Keratinocyte (primary cell): ENCODE measurements around the gene RPS6KL1. TPM values are rescaled to one million over a fixed set of nuclear protein-coding genes. Genes with fewer than 3 reads are reported as not detected.
"Not testable (repeated sequence)": the region's sequence is repeated elsewhere in the genome, so short reads cannot be mapped to it uniquely, and the experiment has no call there.

Experiments used
- DNase-seq: peaks from one replicate; pipeline ENCODE4 v3.0.0-alpha.2; 2011; ENCODE audit warnings: low read depth, missing footprints, low spot score
- FAIRE-seq: peaks from 2 replicates; lab custom pipeline; 2011; peaks lifted over from hg19 to GRCh38; lab: Jason Lieb, UNC
- H2AFZ ChIP-seq: 2 replicates; pipeline ENCODE4 v1.6.0; 2012; ENCODE audit warnings: low read length, control low read depth, inconsistent platforms; ENCODE audit not compliant: control insufficient read depth
- H3K27ac ChIP-seq: 2 replicates; pipeline ENCODE4 v1.5.1; 2011; ENCODE audit warnings: low read length; ENCODE audit not compliant: control insufficient read depth, insufficient read depth
- H3K27me3 ChIP-seq: 3 replicates; pipeline ENCODE4 v1.6.0; 2011; ENCODE audit warnings: low read length; ENCODE audit not compliant: control insufficient read depth, insufficient read depth; ENCODE audit errors: extremely low read depth
- H3K36me3 ChIP-seq, 2 experiments: 2 replicates in 1 of 2; 3 replicates in 1 of 2; pipeline ENCODE4 v1.5.1; 2011; ENCODE audit warnings: low read length in 2 of 2, mild to moderate bottlenecking in 1 of 2; ENCODE audit not compliant: control insufficient read depth in 2 of 2, insufficient read depth in 2 of 2; ENCODE audit errors: extremely low read depth in 1 of 2
- H3K4me1 ChIP-seq: 3 replicates; pipeline ENCODE4 v1.5.1; 2011; ENCODE audit warnings: low read length; ENCODE audit not compliant: control insufficient read depth, insufficient read depth; ENCODE audit errors: extremely low read depth
- H3K4me2 ChIP-seq: 3 replicates; pipeline ENCODE4 v1.6.0; 2011; ENCODE audit warnings: low read depth, low read length; ENCODE audit not compliant: control insufficient read depth, insufficient read depth; ENCODE audit errors: extremely low read depth
- H3K4me3 ChIP-seq, 3 experiments: fragments of 200-600 bp in 1 of 3; sonication (generic) in 1 of 3; 2 replicates in 2 of 3; 3 replicates in 1 of 3; pipeline ENCODE4 v1.5.1; 2011 to 2016; ENCODE audit warnings: low read length in 3 of 3, mild to moderate bottlenecking in 3 of 3, control low read depth in 2 of 3, inconsistent platforms in 1 of 3, low read depth in 1 of 3, mixed read lengths in 1 of 3, mixed run types in 1 of 3, moderate library complexity in 1 of 3; ENCODE audit not compliant: control insufficient read depth in 2 of 3, insufficient read depth in 2 of 3; ENCODE audit errors: extremely low read depth in 1 of 3
- H3K79me2 ChIP-seq: 2 replicates; pipeline ENCODE4 v1.6.0; 2012; ENCODE audit warnings: low read length; ENCODE audit not compliant: control insufficient read depth, insufficient read depth
- H3K9ac ChIP-seq: 3 replicates; pipeline ENCODE4 v1.6.0; 2011; ENCODE audit warnings: low read length; ENCODE audit not compliant: control insufficient read depth, insufficient read depth; ENCODE audit errors: extremely low read depth
- H3K9me1 ChIP-seq: 3 replicates; pipeline ENCODE4 v1.6.0; 2011; ENCODE audit warnings: low read length; ENCODE audit not compliant: control insufficient read depth, insufficient read depth; ENCODE audit errors: extremely low read depth
- H3K9me3 ChIP-seq: 2 replicates; pipeline ENCODE4 v1.5.1; 2012; ENCODE audit warnings: low read depth, low read length; ENCODE audit not compliant: control insufficient read depth
- H4K20me1 ChIP-seq: 3 replicates; pipeline ENCODE4 v1.6.0; 2011; ENCODE audit warnings: low read length; ENCODE audit not compliant: control insufficient read depth, insufficient read depth; ENCODE audit errors: extremely low read depth
- EZH2 ChIP-seq: IDR thresholded peaks from one replicate; pipeline ENCODE4 v1.6.1; 2012; ENCODE audit warnings: inconsistent platforms, mild to moderate bottlenecking, low read length, moderate library complexity
- dilution Hi-C: fragments of 300-500 bp; cut with MboI; formaldehyde crosslinking; loops from one replicate; pipeline ENCODE4 v1.7.0; 2020; ENCODE audit warnings: low sequenced_read_pairs; ENCODE audit not compliant: extremely low pct_ligation_motif_present
- polyA plus RNA-seq, 5 experiments: library from polyadenylated mRNA; depleted of rRNA in 3 of 5; stranded (reverse) in 3 of 5; stranded (forward) in 1 of 5; unstranded in 1 of 5; fragments of >200 nt; gene quantifications; 1 replicate in 1 of 5; 2 replicates in 3 of 5; 3 replicates in 1 of 5; pipeline versions ENCODE4 v1.2.1 to v1.2.3, GENCODE V29; 2011 to 2012; ENCODE audit warnings: missing spikeins in 2 of 5, low read depth in 1 of 5, low replicate concordance in 1 of 5
- TF ChIP-seq, protein P1 (sequence below), 3 experiments: IDR thresholded peaks in 1 of 3; conservative IDR thresholded peaks in 1 of 3; optimal IDR thresholded peaks in 1 of 3; 2 replicates in 2 of 3; 3 replicates in 1 of 3; pipeline versions ENCODE3 to v1.5.1; 2011; ENCODE audit warnings: low read length in 3 of 3, mild to moderate bottlenecking in 3 of 3, moderate library complexity in 2 of 3, control low read depth in 1 of 3, inconsistent platforms in 1 of 3; ENCODE audit not compliant: insufficient read depth in 2 of 3; ENCODE audit errors: extremely low read depth in 1 of 3

The RPS6KL1 gene
- polyA plus RNA-seq, 1 donor (not counting 4 experiments of a cell fraction or from before 2014, with no cell fraction given), result 0.69 TPM

DNA sequence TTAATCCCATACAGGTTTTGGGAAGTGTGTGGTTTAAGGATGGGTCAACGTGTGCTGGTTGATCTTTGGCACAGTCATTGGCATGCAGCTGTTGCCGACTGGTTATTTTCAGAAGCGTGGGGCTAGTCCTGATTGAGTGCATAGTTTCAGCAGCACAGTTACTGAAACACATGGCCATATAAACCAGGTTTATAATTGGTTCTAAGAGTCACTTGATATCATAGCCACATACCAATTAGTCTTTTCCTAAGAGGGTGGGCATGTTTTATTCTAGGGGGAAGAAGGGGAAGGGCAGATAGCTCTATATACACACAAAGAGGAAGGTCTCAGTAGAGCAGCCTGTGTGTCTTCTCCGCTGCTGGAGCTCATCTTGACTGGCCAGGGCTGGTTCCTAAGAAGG, 11.0 kb upstream of the RPS6KL1 start:
- dilution Hi-C loops, result no loop called here
- DNase-seq, result no peak
- H4K20me1 ChIP-seq, result no peaks in the 10 kb centered on the region
- H3K9ac ChIP-seq, result no peak overlapping the region
- H3K4me3 ChIP-seq, result no peak overlapping the region
- H3K27ac ChIP-seq, result no peak overlapping the region
- FAIRE-seq, result no peak
- TF ChIP-seq, protein P1, sequence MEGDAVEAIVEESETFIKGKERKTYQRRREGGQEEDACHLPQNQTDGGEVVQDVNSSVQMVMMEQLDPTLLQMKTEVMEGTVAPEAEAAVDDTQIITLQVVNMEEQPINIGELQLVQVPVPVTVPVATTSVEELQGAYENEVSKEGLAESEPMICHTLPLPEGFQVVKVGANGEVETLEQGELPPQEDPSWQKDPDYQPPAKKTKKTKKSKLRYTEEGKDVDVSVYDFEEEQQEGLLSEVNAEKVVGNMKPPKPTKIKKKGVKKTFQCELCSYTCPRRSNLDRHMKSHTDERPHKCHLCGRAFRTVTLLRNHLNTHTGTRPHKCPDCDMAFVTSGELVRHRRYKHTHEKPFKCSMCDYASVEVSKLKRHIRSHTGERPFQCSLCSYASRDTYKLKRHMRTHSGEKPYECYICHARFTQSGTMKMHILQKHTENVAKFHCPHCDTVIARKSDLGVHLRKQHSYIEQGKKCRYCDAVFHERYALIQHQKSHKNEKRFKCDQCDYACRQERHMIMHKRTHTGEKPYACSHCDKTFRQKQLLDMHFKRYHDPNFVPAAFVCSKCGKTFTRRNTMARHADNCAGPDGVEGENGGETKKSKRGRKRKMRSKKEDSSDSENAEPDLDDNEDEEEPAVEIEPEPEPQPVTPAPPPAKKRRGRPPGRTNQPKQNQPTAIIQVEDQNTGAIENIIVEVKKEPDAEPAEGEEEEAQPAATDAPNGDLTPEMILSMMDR (optimal IDR thresholded peaks at IDR 0.05 in 1 of 3, IDR thresholded peaks at IDR 0.05 in 1 of 3, conservative IDR thresholded peaks at IDR 0.05 in 1 of 3; ENCODE audit: extremely low read depth in 1 of 3, insufficient read depth in 2 of 3, low read length in 3 of 3), result no peak
- no peak for TF ChIP-seq EZH2
- H3K36me3 ChIP-seq, result no peaks in the 10 kb centered on the region
- no peak overlapping the region for H2AFZ ChIP-seq
- no peaks in the 10 kb centered on the region for H3K27me3 ChIP-seq
- H3K4me1 ChIP-seq, result peaks cover 1% of the 10 kb centered on the region
- H3K9me1 ChIP-seq, result no peaks in the 10 kb centered on the region
- H3K4me2 ChIP-seq, result no peak overlapping the region
- H3K79me2 ChIP-seq, result no peaks in the 10 kb centered on the region
- no peaks in the 10 kb centered on the region for H3K9me3 ChIP-seq

DNA sequence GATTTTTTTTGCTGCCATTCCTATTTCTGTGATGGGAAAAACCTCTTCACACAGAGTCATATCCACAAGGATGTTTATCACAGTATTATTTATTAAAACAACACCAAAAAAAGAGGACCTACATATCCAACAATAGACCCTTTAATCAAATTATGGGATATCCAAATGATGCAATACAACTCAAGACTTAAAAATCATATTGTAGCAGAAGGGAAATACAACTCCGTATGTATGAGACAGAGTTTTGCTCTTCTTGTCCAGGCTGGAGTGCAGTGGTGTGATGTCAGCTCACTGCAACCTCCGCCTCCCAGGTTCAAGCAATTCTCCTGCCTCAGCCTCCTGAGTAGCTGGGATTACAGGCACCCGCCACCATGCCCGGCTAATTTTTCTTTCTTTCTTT, 9.9 kb upstream of the RPS6KL1 start:
- H2AFZ ChIP-seq, H3K4me3 ChIP-seq, H3K9me3 ChIP-seq, H3K9ac ChIP-seq, H3K79me2 ChIP-seq, H3K27ac ChIP-seq, H3K4me2 ChIP-seq, H3K4me1 ChIP-seq, H4K20me1 ChIP-seq, FAIRE-seq, H3K9me1 ChIP-seq, DNase-seq, H3K36me3 ChIP-seq, H3K27me3 ChIP-seq, dilution Hi-C loops: not testable (repeated sequence)

DNA sequence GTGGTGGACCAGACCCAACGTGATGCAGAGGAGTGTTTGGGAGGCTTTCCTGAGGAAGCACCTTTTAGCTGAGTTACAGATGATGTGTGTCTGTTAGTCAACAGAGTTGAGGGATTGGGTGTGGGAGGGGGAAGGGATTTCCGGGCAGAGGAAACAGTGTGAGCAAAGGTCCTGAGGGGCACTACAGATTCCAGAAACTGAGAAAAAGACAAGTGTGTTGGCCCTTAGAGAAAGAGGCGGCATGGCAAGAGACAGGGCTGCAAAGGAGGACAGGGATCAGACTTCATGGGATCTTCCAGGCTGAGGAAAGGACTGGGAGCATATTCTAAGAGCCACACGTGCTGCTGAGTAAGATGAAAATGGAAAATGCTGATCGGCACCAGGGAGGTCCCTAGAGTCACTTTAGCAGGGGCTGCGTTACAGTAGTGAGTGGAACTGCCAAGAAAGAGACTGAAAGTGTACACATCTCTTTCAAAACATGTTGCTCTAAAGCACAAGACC, 9.4 kb upstream of the RPS6KL1 start:
- dilution Hi-C loops, result no loop called here
- H4K20me1 ChIP-seq, result no peaks in the 10 kb centered on the region
- FAIRE-seq, result no peak

More for the DNA sequence above, 9.4 kb upstream of the RPS6KL1 start:
- H3K9me1 ChIP-seq, result no peaks in the 10 kb centered on the region
- no peak for DNase-seq
- H3K79me2 ChIP-seq, result no peaks in the 10 kb centered on the region
- H3K27ac ChIP-seq, result no peak overlapping the region
- H3K9ac ChIP-seq, result no peak overlapping the region
- no peak for TF ChIP-seq EZH2
- TF ChIP-seq, protein P1 (optimal IDR thresholded peaks at IDR 0.05 in 1 of 3, IDR thresholded peaks at IDR 0.05 in 1 of 3, conservative IDR thresholded peaks at IDR 0.05 in 1 of 3; ENCODE audit: extremely low read depth in 1 of 3, insufficient read depth in 2 of 3, low read length in 3 of 3), result no peak
- peaks cover 3% of the 10 kb centered on the region for H3K4me1 ChIP-seq
- H3K4me3 ChIP-seq, result no peak overlapping the region
- H3K9me3 ChIP-seq, result no peaks in the 10 kb centered on the region
- H2AFZ ChIP-seq, result no peak overlapping the region
- no peak overlapping the region for H3K4me2 ChIP-seq
- no peaks in the 10 kb centered on the region for H3K36me3 ChIP-seq
- no peaks in the 10 kb centered on the region for H3K27me3 ChIP-seq
